RPMI7951 (cell line): ENCODE measurements around the gene GALNTL6. TPM values are rescaled to one million over a fixed set of nuclear protein-coding genes. Genes with fewer than 3 reads are reported as not detected.

Experiments used
- DNase-seq: peaks from one replicate; pipeline ENCODE4 v3.0.0-alpha.2; 2012; ENCODE audit warnings: low read depth
- total RNA-seq: library from RNA; depleted of rRNA; stranded (reverse); fragments of >200 nt; shearing (Covaris generic); gene quantifications from 2 replicates; pipeline ENCODE4 v1.2.3, GENCODE V29; 2014

The GALNTL6 gene
- total RNA-seq, 1 experiment from 2014 or later: not detected

DNA sequence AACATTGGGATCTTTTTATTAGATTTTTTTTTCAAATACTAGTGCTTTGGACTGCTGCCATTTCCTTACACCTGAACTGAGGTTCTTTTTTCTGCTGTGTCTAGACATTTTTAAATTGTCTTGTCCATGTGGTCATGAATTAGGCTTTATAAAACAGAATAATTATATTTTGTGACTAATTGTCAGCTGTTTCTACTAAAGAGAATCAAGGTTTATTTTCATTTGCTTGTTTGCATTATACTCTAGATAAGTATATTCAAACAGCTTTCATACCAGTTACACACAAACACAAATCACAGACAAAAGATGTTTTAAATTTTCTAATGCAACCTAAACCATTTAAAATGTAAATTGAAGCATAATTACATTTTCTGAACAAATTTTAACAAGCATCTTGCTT lies 194.7 kb downstream of the GALNTL6 start:
- DNase-seq: no peak

DNA sequence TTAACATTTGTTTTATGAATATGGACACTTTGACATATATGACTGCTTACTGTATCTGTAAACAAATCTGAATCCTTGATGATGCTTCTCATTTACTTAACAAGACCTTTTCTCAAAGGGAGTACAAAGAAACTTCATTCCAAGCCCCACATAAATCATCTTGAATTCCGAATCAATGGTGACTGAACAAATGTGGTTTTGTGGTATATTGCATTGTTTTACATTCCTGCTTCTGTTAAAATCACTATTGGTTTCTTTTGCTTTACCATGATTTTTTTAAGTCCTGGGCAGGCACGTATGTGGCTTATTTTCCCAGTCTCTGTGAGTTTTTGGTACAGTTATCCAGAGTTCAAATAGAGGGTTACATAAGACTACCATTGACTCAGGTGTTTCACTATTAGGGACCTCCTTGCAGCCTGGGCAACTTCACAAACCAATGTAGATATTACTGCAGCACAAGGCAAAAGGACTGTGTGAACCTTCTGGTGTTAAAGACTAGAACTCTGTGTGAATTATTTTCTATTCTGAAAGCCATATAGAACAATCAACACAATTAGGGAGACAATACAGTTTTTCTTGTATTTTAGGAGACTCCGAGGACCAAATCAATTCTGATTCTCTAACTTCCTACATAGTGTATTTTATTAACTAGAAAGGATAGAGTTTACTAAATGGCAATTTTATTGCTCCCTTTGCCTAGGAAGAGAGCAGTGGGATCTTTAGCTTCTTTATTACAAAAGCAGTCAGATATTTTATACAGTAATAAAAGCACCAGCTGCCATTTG lies 196.4 kb downstream of the GALNTL6 start:
- no peak for DNase-seq

DNA sequence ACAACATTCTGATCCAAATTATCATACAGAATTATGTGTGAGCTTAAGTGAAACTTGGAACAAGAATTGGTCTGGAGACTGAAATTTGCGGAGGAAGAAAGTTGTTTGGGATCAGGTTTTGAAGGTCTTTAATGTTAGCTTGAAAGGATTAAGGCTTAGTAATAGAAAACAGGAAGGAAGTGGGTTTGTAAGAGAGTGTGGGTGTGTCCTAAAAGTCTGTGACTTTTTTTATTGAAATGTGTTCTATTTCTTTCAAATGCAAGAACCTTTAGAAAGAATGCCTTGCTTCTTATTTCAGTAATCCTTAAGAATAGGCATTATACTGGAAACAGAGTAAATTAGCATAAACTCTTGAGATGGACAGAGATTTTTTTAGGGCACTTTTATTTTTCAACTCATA lies 198.0 kb downstream of the GALNTL6 start:
- no peak for DNase-seq

DNA sequence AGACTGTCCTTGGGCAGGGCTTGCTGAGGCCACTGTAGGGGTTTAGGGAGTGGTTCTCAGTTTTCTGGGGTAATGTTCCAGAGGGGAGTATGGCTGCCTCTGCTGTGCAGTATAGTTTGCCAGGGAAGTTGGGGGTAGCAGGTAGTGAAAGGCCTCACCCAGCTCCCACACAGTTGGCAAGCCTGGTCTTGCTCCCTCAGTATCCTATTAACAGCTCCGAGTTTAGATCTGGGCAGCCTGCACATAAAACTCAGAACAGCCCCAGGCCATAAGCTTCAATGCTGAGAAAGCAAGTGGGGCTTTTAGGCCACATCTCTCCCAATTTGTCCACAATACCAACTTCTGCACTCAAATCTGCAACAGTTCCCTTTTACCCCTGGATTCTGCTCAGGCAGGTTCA lies 205.2 kb downstream of the GALNTL6 start:
- no peak for DNase-seq

DNA sequence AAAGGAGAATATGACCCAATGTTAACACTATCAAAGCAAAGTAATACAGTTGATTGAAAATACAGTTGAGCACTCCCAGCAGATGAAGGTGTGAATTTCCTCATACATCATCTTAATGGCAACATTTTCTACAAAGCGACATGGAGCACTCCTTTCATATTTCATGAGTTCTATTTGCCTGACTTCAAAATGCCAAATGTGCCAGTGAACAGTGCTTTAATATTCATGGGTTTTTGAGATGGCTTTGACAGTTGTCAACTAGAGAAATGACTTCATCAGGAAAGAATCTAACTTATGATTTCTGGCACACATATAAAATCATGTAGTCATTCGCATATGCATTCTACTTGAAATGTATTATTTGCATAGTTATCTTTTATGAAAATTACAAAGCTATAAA lies 222.4 kb downstream of the GALNTL6 start:
- no peak for DNase-seq

DNA sequence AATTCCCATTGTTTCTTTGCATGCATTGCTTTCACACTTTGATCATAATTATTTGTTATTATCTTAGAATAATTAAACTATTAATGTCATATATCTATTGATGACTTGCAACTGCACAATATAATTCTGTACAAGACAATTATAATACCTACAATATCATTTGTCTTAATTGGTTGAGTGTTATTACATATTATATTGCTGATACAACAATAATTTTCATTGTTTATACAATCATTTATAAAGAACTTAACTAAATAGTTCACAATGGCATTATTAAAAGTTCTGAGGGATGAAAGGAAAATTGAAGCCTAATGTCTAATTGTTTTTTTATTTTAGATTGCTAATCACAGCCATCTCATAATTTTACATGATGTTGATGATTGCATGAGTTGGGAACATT lies 227.6 kb downstream of the GALNTL6 start:
- DNase-seq: no peak

DNA sequence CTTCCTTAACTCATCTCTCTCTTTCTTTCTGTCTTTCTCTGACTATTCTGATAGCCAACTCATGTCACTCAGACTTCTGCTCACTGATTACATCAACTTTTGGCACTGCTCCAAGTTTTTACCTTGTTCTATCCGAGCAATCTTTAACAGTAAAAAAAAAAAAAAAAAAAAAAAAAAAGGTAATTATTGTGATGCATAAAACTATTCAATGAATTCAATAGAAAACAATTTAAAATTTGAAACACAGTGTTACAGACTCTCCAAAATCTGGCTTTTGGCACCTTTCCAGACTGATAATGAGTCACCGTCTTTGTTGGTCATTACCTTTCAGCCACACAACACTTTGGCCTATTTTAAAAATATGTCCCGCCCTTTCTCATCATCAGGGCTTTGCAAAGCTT lies 229.5 kb downstream of the GALNTL6 start:
- DNase-seq: peak; percentile 0

DNA sequence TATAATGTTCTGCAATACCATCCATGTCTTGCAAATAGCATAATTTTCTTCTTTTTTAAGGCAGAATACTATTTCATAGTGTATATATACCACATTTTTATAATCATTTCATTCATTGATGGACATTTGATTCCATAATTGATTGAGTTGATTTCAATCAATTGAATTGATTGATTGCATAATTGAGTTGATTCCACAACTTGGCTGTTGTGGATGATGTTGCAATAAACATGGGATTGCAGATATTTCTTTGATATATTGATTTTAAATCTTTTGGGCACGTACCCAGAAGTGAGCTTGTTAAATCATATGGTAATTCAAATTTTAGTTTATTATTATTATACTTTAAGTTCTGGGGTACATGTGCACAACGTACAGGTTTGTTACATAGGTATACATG lies 232.8 kb downstream of the GALNTL6 start:
- DNase-seq: no peak

DNA sequence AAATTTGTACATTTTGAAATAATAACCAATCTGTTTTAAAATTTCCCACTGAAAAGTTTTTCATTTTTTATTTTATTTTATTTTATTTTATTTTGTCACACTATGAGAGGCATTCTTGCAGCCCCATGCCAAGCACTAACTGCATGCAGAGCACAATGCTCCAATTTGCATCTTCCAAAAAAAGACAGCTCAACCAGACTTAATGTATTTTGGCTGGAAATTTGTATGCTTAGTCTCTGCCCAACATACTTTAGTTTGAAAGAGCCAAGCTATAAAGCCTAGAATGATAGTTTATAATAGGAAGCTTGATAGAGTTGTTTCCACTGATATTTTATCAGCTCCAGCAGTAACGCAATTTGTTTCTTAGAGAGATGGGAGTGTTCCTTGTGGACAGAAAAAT lies 235.5 kb downstream of the GALNTL6 start:
- DNase-seq: no peak

DNA sequence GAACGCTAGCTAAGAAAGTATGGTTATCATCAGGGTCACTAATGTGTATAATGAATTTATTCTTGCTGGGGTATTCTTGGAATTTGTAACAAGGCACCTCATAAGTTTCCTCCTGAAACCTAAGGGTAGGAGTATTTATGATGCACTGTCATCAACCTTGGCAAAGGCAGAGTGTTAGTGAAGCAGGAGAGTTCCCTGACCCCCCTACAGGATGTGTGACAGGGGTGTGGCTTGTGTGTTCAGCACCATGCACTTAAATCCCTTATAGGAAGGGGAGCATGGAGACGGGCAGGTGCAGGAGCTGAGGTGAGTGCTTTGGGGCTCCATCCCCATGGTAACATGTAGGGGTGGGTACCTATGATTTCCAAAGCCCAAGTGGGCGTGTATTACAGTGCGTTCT lies 237.7 kb downstream of the GALNTL6 start:
- DNase-seq: no peak

DNA sequence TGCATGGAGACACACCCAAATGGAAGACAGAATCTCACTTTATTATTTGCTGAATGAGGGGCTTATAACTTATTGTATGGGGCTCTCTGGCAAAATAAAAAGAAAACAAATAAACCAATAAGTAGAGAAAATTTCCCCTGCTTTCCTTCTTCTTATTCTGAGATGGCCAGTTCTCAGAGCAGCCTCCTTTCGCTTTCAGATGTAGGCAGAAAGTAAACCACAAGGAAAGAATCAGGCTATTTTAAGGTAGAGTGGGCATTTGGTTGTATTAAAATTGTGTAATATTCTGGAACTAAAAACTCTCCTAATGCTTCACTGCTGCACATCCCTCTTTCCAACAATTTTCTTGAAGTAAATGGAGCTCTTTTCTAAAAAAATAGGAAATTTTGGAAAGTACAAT lies 241.8 kb downstream of the GALNTL6 start:
- DNase-seq: no peak

DNA sequence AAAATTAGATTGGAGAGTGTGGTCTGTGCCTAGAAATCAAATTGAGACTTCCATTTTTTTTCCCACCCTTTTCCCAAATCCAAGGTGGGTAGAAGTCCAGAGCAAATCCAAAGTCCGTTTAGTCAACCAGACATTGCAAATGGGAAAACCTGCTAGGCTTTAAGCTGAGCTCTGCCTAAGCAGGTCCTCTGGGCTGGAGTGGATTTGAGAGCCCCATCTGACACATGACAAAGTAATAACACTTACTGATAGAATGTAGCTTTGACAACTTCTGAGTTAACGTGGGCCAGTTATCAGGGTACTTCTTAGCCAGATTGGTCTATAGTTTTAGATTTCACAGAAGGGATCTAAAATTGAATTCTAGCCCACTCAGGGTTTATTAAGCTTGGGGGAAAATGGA lies 242.3 kb downstream of the GALNTL6 start:
- DNase-seq: no peak

DNA sequence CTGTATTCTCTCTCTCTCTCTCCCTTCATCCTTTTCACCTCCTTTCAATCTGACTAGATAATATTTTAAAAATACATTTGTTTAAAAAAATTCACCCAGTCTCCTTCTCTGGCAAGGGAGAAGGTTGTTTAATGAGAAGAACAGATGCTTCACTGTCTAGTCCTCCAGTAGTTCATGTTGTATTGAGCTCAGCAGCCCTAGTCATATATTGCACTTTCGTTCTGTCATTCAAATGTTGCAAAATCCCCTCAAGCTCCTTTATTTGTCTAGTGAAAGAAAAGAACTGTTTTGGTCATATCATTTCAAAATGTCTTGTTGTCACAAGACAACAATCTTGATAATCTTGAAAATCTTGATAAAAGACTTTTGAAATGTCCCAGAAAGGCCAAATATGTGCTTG lies 248.0 kb downstream of the GALNTL6 start:
- DNase-seq: no peak

DNA sequence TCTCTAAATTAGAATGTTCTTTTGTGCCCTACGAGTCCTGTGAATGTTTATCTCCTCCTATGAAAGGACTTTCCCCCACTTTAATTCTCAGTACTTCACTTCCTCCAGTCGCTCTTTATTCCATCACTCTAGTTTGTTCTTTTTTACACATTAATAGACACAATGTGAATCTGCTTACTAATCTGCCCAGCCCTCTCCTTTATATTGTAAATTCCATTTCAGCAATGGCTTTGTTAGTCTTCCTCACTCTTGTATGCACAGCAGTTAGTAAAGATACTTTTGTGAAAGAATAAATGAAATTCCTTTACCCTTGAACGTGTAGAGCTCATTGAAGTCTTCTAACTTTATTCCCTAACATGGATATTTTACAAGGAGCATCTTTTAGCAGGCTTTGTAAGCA lies 255.3 kb downstream of the GALNTL6 start:
- no peak for DNase-seq

DNA sequence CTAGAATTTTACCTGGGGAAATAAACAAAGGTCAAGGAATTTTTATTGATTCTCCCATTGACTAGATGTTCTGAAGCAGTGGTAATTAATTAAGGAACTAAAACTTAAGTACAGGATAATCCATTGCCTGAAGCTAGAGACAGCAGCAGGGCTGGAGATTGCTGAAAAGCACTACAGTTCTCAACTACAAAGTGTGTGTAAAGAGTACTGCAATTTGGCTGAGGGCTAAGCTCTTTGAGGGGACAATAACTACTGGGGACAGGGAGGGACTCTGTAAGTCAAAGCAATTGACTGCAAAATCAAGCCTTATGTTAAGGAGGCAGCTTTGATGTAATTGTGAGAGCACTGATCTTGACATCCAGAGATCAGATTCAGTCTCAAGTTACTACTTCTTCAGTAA lies 260.4 kb downstream of the GALNTL6 start:
- no peak for DNase-seq

DNA sequence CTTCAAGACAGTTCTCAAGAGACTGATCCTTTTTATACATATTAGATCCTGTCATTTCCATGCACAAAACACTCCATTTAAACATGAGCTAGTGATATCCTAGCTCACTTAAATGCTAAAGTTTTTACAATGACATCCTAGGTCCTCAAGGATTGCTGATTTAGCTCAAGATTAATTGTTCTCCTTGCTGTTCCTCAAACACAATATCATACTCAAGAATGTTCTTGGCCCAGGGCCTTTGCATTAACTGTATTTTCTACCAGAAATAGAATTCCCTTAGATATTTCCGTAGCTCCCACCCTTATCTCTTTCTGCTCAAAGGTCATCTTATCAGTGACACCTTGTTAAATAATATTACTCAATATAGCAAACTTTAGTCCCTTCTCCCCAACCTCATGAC lies 270.1 kb downstream of the GALNTL6 start:
- DNase-seq: no peak

DNA sequence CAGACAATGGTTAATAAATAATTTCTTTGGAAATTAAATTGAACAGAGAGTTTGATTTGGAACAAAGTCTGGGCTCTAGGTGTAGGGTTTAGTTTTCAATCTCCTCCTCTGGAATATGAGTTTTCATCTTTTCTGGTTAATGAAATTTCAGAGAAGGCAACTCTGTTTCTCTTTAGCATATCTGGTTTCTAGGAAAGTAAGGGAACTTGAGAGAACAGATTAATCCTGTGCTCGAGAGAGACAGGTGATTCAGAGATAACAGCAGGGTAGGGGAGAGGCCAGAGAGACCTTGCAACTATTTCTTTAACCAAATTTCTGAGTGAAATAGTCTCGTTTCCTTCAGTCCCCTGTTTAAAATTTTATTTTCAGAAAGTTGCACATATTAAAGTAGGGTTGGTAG lies 275.4 kb downstream of the GALNTL6 start:
- no peak for DNase-seq

DNA sequence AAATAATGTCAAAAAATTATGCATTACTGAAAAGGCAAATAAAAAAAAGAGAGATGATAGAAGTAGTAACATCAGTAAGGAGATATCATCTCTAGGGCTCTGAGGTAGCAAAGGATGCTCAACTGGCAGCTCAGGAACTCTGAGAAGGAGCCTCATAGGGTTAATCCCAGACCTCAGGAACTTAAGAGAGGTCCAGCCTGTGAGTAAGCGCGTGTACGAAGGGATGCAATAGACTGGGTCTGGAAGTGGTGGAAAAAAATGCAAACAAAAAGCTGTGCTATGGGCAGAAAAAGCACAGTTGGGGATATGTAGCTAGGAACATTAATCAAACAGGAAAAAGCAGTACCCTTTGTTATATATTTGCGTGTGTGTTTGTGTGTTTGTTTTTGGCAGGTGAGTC lies 282.0 kb downstream of the GALNTL6 start:
- no peak for DNase-seq

DNA sequence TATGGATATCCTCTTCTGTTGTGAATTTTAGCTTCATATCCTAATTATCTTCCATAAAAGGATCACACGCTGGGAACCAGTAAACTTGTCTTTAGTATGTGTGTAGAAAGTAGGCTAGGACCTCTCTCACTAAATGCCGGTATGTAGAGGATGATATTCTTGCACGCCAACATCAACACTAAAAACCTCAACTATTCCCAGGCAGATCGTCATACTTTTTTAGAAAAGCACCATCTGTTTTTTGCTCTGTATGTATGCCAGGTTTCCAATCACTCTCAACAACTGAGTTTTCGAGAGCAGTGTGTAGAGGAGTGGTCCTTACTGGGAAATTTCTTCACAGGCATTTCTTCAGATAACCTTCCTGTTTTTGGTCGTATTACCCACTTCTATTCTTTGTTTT lies 283.6 kb downstream of the GALNTL6 start:
- no peak for DNase-seq

DNA sequence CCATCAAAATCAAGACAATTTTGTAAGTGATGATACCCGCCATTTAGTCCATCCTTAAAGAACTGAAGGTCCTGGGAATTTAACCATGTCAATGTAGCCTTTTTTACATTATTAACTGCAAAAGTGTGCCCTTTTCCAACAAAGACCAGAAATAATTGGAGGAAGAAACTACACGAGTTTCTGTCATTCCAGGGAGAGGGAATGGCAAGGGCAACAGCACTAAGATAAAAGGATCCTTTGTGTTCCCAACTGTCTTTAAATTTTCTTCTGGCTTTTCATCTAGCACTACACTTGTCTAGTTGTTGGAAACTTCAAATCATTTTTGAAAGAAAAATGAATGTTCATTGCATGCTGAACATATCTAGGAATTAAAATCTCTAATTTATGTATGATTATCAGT lies 286.2 kb downstream of the GALNTL6 start:
- DNase-seq: no peak

DNA sequence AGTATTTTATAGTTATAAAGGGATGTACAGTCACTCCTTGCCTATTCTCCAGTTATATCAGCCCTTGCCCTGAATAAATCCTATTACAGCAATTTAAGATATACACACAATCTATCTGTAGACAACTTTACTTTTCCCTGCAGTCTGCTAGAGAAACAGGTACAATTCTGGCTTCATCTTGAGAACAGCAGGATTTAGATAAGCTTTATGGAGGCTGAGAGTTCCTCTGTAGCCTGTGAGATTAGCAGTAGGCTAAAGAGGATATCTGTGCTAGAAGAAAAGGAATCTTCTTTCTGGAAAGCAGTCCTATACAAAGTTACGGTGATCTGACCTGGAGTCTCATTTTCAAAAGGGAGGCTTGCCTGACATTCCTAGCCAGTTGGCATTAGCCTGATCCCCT lies 290.3 kb downstream of the GALNTL6 start:
- DNase-seq: no peak

DNA sequence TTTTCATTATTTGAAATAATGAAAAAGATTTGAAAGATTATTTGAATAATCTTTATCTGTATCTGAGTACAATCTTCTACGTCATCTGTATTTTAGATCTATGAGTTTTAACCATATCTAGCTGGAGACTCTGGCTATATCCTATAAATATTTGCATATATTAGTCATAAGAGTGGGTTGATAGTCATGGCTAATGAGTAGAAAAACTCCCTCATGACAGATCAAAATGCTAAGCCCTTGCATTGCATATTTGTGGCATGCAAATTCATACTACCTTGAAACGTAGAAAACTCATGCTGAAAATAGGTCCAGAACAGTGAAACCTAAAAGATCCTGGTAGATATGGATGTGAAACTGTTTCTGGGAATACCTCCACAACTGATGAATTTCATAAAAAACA lies 291.3 kb downstream of the GALNTL6 start:
- DNase-seq: no peak

DNA sequence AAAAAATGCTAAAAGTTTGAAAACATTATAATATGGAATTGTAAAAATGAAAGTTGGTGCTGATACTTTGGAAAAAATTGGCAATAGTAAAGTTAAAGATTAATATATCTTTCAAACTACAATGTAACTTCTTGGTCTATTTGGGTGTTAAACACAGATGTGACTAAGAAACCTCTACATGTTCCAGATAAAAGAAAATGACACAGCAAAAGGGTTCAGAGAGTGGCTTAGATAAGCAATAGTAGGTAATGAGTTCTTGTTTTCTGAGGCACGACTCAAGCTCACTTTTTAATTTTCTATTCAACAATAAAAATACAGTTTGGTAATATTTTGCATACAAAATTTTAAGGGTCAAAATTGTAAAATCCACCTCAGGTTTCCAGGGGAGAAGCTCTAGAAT lies 292.7 kb downstream of the GALNTL6 start:
- DNase-seq: no peak

DNA sequence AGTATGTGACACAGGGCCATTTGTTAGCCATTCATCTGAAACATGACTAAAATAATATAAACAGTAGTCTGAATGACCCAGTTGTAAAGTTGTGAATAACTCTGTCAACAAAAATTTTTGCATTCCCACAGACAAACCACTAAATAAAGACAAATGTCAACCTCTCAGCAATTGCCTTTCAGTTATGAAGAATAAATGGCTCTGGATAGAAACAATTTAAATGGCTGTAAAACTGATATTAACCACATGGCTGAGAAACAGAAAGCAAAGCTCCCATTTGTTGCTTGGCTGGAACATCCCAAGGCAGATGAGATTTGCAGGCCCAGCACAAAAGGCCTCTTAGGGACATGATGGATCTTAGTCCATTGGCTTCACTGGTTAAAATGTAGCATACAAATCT lies 296.3 kb downstream of the GALNTL6 start:
- no peak for DNase-seq
